Activated CD4-positive, alpha-beta T cell treated with anti-CD3 and anti-CD28 coated beads, Interleukin-2, amount 10 ng/mL, durations not matched to agents 24 days and 14 days (primary cell): Measurements from ENCODE around the gene PHOX2A. TPM values are rescaled to one million over a fixed set of nuclear protein-coding genes. Genes with fewer than 3 reads are reported as not detected.

Experiments
- total RNA-seq: library from RNA; stranded (reverse); gene quantifications from 2 replicates; pipeline ENCODE4 v1.2.3, GENCODE V29; 2022

The PHOX2A gene
- total RNA-seq, 1 donor from 2014 or later: not detected

Other genes starting within 250 kb of the PHOX2A start
- gene IL18BP, start 245.3 kb downstream of the PHOX2A start, total RNA-seq: 15.0 and 19.9 TPM in 2 replicates
- gene NUMA1, start 163.6 kb downstream of the PHOX2A start, total RNA-seq: 138 and 149 TPM in 2 replicates
- 7.0 and 7.1 TPM in 2 replicates for gene LRRC51, start 163.3 kb downstream of the PHOX2A start, total RNA-seq
- 78.6 and 81.4 TPM in 2 replicates for gene LAMTOR1, start 140.9 kb downstream of the PHOX2A start, total RNA-seq
- not detected in 2 replicates for gene TOMT, start 138.3 kb downstream of the PHOX2A start, total RNA-seq
- gene ANAPC15, start 131.5 kb downstream of the PHOX2A start, total RNA-seq: 52.1 and 54.9 TPM in 2 replicates
- not detected in 2 replicates for gene FOLR3, start 108.5 kb downstream of the PHOX2A start, total RNA-seq
- gene FOLR1, start 52.0 kb downstream of the PHOX2A start, total RNA-seq: not detected in 2 replicates
- not detected in 2 replicates for gene FOLR2, start 27.4 kb downstream of the PHOX2A start, total RNA-seq
- 123 and 144 TPM in 2 replicates for gene INPPL1, start 19.4 kb downstream of the PHOX2A start, total RNA-seq
- gene CLPB, start 190.4 kb upstream of the PHOX2A start, total RNA-seq: 39.9 and 42.0 TPM in 2 replicates